HepG2 (cell line): ENCODE data around the gene ARHGDIA. TPM values are rescaled to one million over a fixed set of nuclear protein-coding genes. Genes with fewer than 3 reads are reported as not detected.

Source experiments
- CBFB ChIP-seq: sonication (generic); formaldehyde crosslinking; IDR thresholded peaks from 2 replicates; pipeline ENCODE4 v1.4.0; 2020; ENCODE audit warnings: missing genetic modification reagents
- CEBPZ ChIP-seq: IDR thresholded peaks from 2 replicates; pipeline ENCODE4 v1.6.1; 2012; ENCODE audit warnings: low read length, improper control_type of control experiment
- DNMT3B ChIP-seq: conservative IDR thresholded peaks from 2 replicates; pipeline ENCODE4 v1.6.1; 2016; ENCODE audit warnings: missing biosample characterization, control low read depth
- DPF2 ChIP-seq: sonication (generic); formaldehyde crosslinking; IDR thresholded peaks from 2 replicates; pipeline ENCODE4 v1.4.0; 2020; ENCODE audit warnings: mild to moderate bottlenecking, low read depth, missing genetic modification reagents, borderline replicate concordance
- FOXK2 ChIP-seq: fragments of 450-650 bp; IDR thresholded peaks from 2 replicates; pipeline ENCODE4 v1.6.1; 2016
- GABPB1 ChIP-seq: IDR thresholded peaks from 2 replicates; pipeline ENCODE4 v1.6.1; 2016; ENCODE audit warnings: mild to moderate bottlenecking, missing genetic modification reagents, moderate library complexity, missing compliant biosample characterization
- GMEB2 ChIP-seq: IDR thresholded peaks from 2 replicates; pipeline ENCODE4 v1.6.1; 2016; ENCODE audit warnings: missing biosample characterization, missing genetic modification reagents, low read depth
- HMGXB4 ChIP-seq, 2 experiments: sonication (generic) in 1 of 2; formaldehyde crosslinking in 1 of 2; IDR thresholded peaks; 2 replicates each; pipeline versions ENCODE4 v1.4.0 to v1.6.1; 2018 to 2020; ENCODE audit warnings: missing genetic modification reagents in 2 of 2, borderline replicate concordance in 1 of 2, low read depth in 1 of 2, mild to moderate bottlenecking in 1 of 2, missing biosample characterization in 1 of 2
- MYPOP ChIP-seq: sonication (generic); formaldehyde crosslinking; IDR thresholded peaks from 2 replicates; pipeline ENCODE4 v1.8.1; 2023; ENCODE audit warnings: mild to moderate bottlenecking, moderate library complexity, missing genetic modification reagents
- RCOR2 ChIP-seq: IDR thresholded peaks from 2 replicates; pipeline ENCODE4 v1.6.1; 2016; ENCODE audit warnings: missing biosample characterization, missing genetic modification reagents
- THAP8 ChIP-seq: sonication (generic); formaldehyde crosslinking; IDR thresholded peaks from 2 replicates; pipeline ENCODE4 v1.5.1; 2020; ENCODE audit warnings: missing genetic modification reagents, mild to moderate bottlenecking, borderline replicate concordance
- TSC22D2 ChIP-seq: sonication (generic); formaldehyde crosslinking; IDR thresholded peaks from 2 replicates; pipeline ENCODE4 v1.5.1; 2020; ENCODE audit warnings: missing genetic modification reagents, mild to moderate bottlenecking, borderline replicate concordance
- ZBTB44 ChIP-seq: sonication (generic); formaldehyde crosslinking; IDR thresholded peaks from 2 replicates; pipeline ENCODE4 v1.4.0; 2020; ENCODE audit warnings: missing genetic modification reagents
- ZFX ChIP-seq: sonication (generic); formaldehyde crosslinking; IDR thresholded peaks from 2 replicates; pipeline ENCODE4 v1.4.0; 2020; ENCODE audit warnings: mild to moderate bottlenecking, low read depth, missing genetic modification reagents, moderate library complexity
- ZNF446 ChIP-seq: sonication (generic); formaldehyde crosslinking; IDR thresholded peaks from 2 replicates; pipeline ENCODE4 v1.5.0; 2020; ENCODE audit warnings: mild to moderate bottlenecking, missing genetic modification reagents
- ZNF75D ChIP-seq: sonication (generic); formaldehyde crosslinking; IDR thresholded peaks from 2 replicates; pipeline ENCODE4 v1.8.1; 2023; ENCODE audit warnings: missing genetic modification reagents, mild to moderate bottlenecking, borderline replicate concordance
- ZNF768 ChIP-seq: sonication (generic); formaldehyde crosslinking; IDR thresholded peaks from 2 replicates; pipeline ENCODE4 v1.4.0; 2020; ENCODE audit warnings: missing genetic modification reagents
- ZNF782 ChIP-seq: sonication (generic); formaldehyde crosslinking; IDR thresholded peaks from 2 replicates; pipeline ENCODE4 v1.4.0; 2020; ENCODE audit warnings: missing genetic modification reagents, mild to moderate bottlenecking, borderline replicate concordance
- polyA plus RNA-seq, 8 experiments: library from polyadenylated mRNA; depleted of rRNA in 3 of 8; stranded (reverse) in 7 of 8; unstranded in 1 of 8; fragments of >200 nt; fragmentation: Illumina TruSeq in 4 of 8; extraction: Trizol in 4 of 8; gene quantifications; 2 replicates each; pipeline versions ENCODE4 v1.2.1 to v1.2.3, GENCODE V29; 2011 to 2016; ENCODE audit warnings: low read depth in 4 of 8, missing spikeins in 1 of 8, mixed read lengths in 1 of 8; ENCODE audit not compliant: insufficient read depth in 1 of 8
- total RNA-seq, 5 experiments: library from RNA; depleted of rRNA; stranded (reverse); fragments of >200 nt; fragmentation: Illumina TruSeq; extraction: Trizol; gene quantifications; 2 replicates each; pipeline ENCODE4 v1.2.3, GENCODE V29; 2016; ENCODE audit warnings: low read depth in 1 of 5

ARHGDIA gene
- total and polyA plus RNA-seq, 2 of the 13 experiments (the other 11 are each of a cell fraction or from before 2014, with no cell fraction given) = 40.0 to 64.0 TPM

- TF ChIP-seq DPF2 (CRISPR knock-in tag) (no peak), CBFB (CRISPR knock-in tag) (0 out of 2 replicates have a peak, but pooled peaks have one; percentile 40), GABPB1 (CRISPR knock-in tag) (peak; percentile 59; the same call in 1 of the 2 replicates), ZNF768 (CRISPR knock-in tag) (no peak), TSC22D2 (CRISPR knock-in tag) (peak; percentile 62; the same call in 1 of the 2 replicates), HMGXB4 (CRISPR knock-in tag; IDR thresholded peaks at IDR 0.05; ENCODE audit: borderline replicate concordance in 1 of 2, low read depth in 1 of 2) (no peak), GMEB2 (CRISPR knock-in tag) (no peak), ZNF782 (CRISPR knock-in tag) (0 out of 2 replicates have a peak, but pooled peaks have one; percentile 37), DNMT3B (no peak), CEBPZ (no peak), RCOR2 (CRISPR knock-in tag) (no peak), ZFX (CRISPR knock-in tag) (peak; percentile 27), ZNF446 (CRISPR knock-in tag) (no peak), FOXK2 (no peak), THAP8 (CRISPR knock-in tag) (no peak), ZNF75D (0 out of 2 replicates have a peak, but pooled peaks have one; percentile 42), MYPOP (CRISPR knock-in tag) (peak; percentile 19; the same call in 1 of the 2 replicates), ZBTB44 (CRISPR knock-in tag) (no peak)
These were observed 19.5 kb upstream of the ARHGDIA start (continued) for GRCh38 chr17:81890447-81891302.
